GM23338 (cell line): Measurements from ENCODE around the gene RNF166. TPM values are rescaled to one million over a fixed set of nuclear protein-coding genes. Genes with fewer than 3 reads are reported as not detected.

Experiments
- EZH2 ChIP-seq: fragments of 200-600 bp; sonication (generic); IDR thresholded peaks from one replicate; pipeline ENCODE4 v1.8.0; 2017; ENCODE audit warnings: antibody characterized with exemption, mild to moderate bottlenecking, low read depth; ENCODE audit not compliant: unreplicated experiment
- EZH2phosphoT487 ChIP-seq: fragments of 200-600 bp; sonication (generic); IDR thresholded peaks from one replicate; pipeline ENCODE4 v1.8.1; 2018; ENCODE audit warnings: antibody characterized with exemption; ENCODE audit not compliant: unreplicated experiment
- JUNB ChIP-seq: IDR thresholded peaks from one replicate; pipeline ENCODE4 v1.6.1; 2016; ENCODE audit warnings: antibody characterized with exemption; ENCODE audit not compliant: unreplicated experiment
- POLR2AphosphoS5 ChIP-seq: IDR thresholded peaks from 2 replicates; pipeline ENCODE4 v1.6.1; 2016; ENCODE audit warnings: antibody characterized with exemption, low read depth
- ZNF331 ChIP-seq: fragments of 250-450 bp; sonication (Bioruptor Pico); IDR thresholded peaks from 2 replicates; pipeline ENCODE4 v1.5.0; 2020; ENCODE audit warnings: low read depth, mild to moderate bottlenecking, moderate library complexity
- ZNF462 ChIP-seq: fragments of 250-450 bp; sonication (Bioruptor Pico); IDR thresholded peaks from 2 replicates; pipeline ENCODE4 v1.5.0; 2020; ENCODE audit warnings: mild to moderate bottlenecking, moderate library complexity
- polyA plus RNA-seq: library from polyadenylated mRNA; unstranded; fragments of >200 nt; fragmentation: Nextera tagmentation; extraction: Ambion mirVana; gene quantifications from 2 replicates; pipeline ENCODE4 v1.2.1, GENCODE V29; 2016
- total RNA-seq: library from RNA; depleted of rRNA; stranded (reverse); fragments of >200 nt; shearing (Covaris generic); gene quantifications from 2 replicates; pipeline ENCODE4 v1.2.3, GENCODE V29; 2014
- TF ChIP-seq, protein P1 (sequence below): IDR thresholded peaks from one replicate; pipeline ENCODE4 v1.6.1; 2018; ENCODE audit warnings: antibody characterized with exemption; ENCODE audit not compliant: unreplicated experiment

Gene RNF166
- total and polyA plus RNA-seq, 2 experiments from 2014 or later, result 24.9 to 43.4 TPM

- no peak for TF ChIP-seq ZNF462 (CRISPR knock-in tag)
- TF ChIP-seq, protein P1, sequence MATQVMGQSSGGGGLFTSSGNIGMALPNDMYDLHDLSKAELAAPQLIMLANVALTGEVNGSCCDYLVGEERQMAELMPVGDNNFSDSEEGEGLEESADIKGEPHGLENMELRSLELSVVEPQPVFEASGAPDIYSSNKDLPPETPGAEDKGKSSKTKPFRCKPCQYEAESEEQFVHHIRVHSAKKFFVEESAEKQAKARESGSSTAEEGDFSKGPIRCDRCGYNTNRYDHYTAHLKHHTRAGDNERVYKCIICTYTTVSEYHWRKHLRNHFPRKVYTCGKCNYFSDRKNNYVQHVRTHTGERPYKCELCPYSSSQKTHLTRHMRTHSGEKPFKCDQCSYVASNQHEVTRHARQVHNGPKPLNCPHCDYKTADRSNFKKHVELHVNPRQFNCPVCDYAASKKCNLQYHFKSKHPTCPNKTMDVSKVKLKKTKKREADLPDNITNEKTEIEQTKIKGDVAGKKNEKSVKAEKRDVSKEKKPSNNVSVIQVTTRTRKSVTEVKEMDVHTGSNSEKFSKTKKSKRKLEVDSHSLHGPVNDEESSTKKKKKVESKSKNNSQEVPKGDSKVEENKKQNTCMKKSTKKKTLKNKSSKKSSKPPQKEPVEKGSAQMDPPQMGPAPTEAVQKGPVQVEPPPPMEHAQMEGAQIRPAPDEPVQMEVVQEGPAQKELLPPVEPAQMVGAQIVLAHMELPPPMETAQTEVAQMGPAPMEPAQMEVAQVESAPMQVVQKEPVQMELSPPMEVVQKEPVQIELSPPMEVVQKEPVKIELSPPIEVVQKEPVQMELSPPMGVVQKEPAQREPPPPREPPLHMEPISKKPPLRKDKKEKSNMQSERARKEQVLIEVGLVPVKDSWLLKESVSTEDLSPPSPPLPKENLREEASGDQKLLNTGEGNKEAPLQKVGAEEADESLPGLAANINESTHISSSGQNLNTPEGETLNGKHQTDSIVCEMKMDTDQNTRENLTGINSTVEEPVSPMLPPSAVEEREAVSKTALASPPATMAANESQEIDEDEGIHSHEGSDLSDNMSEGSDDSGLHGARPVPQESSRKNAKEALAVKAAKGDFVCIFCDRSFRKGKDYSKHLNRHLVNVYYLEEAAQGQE, result no peak
- no peak for TF ChIP-seq POLR2AphosphoS5
- TF ChIP-seq EZH2, result no peak
- TF ChIP-seq JUNB, result no peak
- TF ChIP-seq EZH2phosphoT487, result no peak
- TF ChIP-seq ZNF331 (CRISPR knock-in tag), result no peak
Measured at GRCh38 chr16:88649195-88649923, 56.8 kb downstream of the RNF166 start (continued).
